ENCODE data around the gene NRAP.

GRCh38 chr10:113566888-113567287, 97.0 kb downstream of the NRAP start:
- TF ChIP-seq CTCF (conservative IDR thresholded peaks at IDR 0.05 in 1 of 2, IDR thresholded peaks at IDR 0.05 in 1 of 2; ENCODE audit: extremely low read depth in 1 of 2, insufficient read depth in 1 of 2, low read depth in 1 of 2, low read length in 2 of 2) (no peak), EZH2 (IDR thresholded peaks at IDR 0.05; ENCODE audit: borderline replicate concordance, low read length) (no peak)
